NCI-H146 (cell line): Measurements from ENCODE around the gene SRRM2.
A peak's percentile ranks its signal among the peaks of the same experiment; 100 is the strongest.
"Not testable (repeated sequence)": the region's sequence is repeated elsewhere in the genome, so short reads cannot be mapped to it uniquely, and the experiment has no call there.

Experiments
- DNase-seq: peaks from one replicate; lab custom pipeline; 2025; lab: John Stamatoyannopoulos, UW

SRRM2 gene

GRCh38 chr16:2715064-2715463, 37.4 kb upstream of the SRRM2 start:
- peak; percentile 31 for DNase-seq

- DNase-seq = peak; percentile 61
These were observed 36.9 kb upstream of the SRRM2 start for GRCh38 chr16:2715519-2715918.

DNA sequence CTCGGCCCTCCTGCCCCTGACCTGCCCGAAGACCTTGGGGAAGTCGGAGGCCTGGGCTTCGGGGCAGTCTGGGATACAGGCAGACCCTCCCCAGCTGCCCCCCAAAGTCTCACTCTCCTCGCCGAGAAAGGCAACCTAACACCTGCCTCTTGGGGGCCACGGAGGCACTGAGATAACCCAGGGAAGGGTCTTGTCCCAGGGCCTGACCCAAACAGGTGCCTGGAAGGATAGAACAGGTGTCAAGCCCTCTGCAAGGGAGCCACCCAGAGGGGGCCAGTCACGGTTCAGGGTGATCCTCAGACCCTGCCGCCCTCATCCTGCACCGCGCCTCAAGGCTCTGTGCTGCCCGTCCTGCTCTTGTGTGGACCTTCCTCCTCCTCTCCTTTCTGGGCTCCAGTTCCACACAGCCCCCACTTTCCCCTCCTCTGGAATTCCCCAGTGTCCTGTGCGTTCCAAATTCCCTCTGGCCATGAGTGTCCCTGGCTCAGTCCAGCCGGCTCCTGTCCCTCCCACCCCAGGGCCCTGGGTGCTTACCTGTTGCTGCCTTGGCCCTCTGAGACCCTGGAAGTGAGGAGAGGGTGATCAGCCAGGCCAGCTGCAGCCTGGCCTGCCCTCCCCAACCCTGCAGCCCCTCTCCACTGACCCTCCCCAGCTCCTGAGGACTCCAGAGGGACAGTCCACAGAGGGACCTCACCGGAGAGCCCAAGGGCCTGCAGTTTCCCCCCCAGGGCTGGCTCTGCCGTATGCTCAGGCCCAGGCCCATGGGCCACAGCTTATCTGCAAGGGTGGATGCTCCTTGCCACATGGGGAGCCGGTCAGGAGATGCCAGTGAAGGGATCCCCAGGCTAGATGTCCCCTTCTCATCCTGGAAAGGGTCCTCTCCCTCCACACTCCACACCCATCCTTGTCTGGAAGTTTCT, 36.2 kb upstream of the SRRM2 start:
- no peak for DNase-seq

- no peak for DNase-seq
These were observed 35.5 kb upstream of the SRRM2 start for GRCh38 chr16:2716948-2717347.

DNA sequence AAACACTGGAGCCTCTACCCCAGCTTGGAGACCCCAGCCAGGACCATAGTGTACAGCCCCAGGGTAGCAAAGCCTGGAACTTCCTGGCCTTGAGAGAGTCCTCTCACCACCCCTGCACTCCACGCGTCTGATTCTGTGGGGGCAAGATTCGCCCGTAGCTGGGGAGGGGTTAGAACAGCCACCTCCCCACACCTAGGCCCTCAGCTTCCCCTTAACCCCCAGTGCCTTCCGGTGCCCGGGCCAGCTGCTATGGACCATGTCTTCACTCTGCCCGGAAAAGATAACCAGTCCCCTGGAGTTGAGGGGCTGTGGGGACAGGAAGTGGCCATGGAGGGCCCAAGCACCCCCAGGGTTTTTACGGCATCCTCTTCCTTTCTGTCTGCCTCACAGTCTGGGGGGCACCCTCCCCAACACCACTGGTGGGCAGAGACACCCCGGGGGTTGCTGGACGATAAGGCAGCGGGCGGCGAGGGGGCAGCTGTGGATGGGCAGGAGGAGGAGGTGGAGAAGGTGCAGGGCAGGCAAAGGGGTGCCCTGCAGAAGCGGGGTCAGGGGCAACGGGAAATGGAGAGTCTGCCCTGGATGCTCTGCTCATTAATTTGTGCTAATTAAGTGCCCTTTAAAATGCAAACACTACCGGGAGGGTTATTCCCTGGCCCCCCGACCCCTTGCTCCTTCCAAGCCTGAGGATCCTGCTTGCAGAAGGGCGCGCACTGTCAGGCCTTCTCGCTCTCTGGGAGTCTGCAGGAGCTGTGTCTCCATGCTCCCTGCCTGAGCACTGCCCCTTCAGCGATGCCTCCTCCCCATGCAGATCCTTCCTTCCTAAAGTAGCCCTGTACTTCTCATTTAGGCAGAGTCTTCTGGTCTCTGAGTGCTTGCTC, 34.8 kb upstream of the SRRM2 start:
- no peak for DNase-seq

DNA sequence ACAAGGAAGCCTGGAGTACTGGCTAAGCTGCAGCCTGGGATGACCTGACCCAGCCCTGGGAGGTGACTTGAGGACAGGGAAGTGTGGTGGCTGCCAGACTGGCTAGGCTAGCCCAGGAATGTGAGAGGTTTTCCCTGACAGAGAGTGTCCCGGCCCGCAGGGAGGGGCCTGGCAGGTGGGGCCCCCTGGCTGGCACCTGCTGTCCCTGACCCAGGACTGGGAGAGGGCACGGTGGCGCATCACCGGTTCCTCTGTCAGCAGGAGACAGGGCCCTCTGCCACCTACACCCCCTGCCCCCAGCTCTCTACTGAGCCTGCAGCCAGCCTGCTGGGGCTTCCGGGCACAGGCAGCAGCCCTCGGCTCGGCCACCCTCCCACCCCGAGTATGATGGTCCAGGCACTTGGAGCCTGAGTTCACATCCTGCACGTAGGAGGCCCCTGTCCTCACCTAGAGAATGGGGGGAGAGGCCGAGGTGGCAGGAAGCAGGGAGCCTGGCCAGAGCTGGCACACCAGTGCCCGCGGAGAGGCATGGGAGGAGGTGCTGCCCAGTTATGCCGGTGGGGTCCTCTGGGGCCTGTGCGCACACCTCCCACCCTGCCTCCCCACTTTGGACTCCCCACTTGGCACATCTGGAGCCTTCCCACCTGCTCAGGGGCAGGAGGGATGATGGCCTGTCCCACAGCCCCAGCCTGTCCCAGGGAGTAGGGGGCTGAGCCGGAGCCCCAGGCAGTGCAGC, 32.9 kb upstream of the SRRM2 start:
- no peak for DNase-seq

DNA sequence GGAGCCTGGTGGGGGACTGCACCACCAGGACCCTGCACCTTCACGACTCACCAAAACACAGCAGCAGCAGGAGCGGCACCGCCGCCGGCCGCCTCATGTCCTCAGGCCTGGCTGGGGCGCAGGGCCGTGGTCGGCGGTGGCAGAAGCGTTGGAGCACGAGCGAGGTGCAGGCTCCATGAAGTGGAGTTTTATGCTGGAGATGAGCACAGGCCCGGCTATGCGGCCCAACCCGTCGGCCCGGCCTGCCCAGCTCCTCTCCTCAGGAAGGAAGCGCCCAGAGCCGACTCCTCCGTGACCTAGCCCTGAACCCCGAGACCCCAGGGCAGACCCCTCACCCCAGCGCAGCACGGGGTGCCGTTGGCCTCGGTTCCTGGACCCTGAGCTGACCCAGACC, 32.4 kb upstream of the SRRM2 start, which contains the start of gene PRSS27:
PRSS27 (minus strand) TSS at position 161 of the 394 bp plus-strand sequence; CDS start at position 97, 64 bp downstream.
- DNase-seq = no peak

DNA sequence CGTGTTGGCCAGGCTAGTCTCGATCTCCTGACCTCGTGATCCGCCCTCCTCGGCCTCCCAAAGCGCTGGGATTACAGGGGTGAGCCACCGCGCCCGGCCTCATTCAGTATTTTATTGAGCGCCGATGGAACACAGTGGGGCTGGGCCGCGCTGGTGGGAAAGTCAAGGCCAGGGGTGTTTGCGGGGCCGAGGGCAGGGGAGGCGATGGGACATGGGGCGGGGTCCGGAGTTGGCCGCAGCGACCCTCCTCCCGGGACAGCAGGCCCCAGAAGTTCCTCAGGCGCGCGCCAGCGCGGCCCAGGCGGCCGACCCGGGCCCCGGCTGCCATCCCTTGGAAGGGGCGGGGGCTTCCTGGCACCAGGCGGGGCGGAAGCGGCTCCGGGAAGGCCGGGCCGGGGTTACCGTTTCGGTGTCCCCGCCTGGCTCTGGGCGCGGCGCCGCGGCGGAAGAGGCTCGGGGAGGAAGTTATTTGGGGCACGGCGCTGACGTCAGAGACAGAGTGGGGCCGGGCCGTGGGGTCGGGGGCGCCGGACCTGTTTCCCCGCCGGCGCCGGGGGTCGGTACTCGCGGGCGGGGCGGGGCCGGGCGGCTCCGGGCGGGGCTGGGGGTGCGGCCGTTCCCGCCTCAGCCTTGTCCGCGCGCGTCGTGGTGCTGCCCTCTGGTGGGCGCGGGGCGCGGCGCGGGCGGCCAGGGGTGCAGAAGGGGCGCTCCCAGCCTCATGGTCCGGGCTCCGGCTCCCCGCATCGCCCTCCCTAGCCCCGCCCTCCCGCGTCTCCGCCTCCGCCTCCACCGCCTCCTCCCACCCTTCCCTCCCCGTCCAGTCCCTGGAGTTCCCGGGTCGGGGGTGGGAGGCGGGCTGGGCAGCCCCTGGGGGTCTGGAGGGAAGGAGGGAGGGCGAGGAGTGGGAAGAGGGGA, 31.5 kb upstream of the SRRM2 start:
- peak; percentile 92 for DNase-seq

DNA sequence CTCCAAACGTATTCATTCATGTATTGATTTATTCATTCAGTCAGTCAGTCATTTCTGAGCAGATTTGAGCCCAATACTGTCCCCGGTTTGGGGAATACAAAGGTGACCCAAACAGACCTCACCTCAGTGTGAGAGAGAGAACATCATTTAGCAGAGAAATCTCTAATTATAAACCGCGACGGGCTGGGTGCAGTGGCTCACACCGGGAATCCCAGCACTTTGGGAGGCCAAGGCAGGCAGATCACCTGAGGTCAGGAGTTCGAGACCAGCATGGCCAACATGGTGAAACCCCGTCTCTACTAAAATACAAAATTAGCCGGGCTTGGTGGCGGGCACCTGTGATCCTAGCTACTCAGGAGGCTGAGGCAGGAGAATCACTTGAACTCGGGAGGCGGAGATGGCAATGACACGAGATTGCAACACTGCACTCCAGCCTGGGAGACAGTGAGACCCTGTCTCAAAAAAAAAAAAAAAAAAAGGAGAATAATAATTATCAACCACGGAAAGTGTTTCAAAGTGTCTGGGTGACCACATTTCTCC, 30.7 kb upstream of the SRRM2 start:
- DNase-seq = not testable (repeated sequence)

GRCh38 chr16:2724088-2724676, 28.3 kb upstream of the SRRM2 start:
- DNase-seq = no peak

GRCh38 chr16:2724816-2725348, 27.6 kb upstream of the SRRM2 start:
- DNase-seq = no peak

GRCh38 chr16:2726923-2727322, 25.5 kb upstream of the SRRM2 start:
- no peak for DNase-seq

GRCh38 chr16:2728034-2728433, 24.4 kb upstream of the SRRM2 start:
- DNase-seq = no peak

GRCh38 chr16:2734844-2735515, 17.5 kb upstream of the SRRM2 start:
- DNase-seq = no peak

GRCh38 chr16:2736476-2737237, 15.8 kb upstream of the SRRM2 start:
- DNase-seq = no peak

- DNase-seq = no peak
These were observed 15.2 kb upstream of the SRRM2 start for GRCh38 chr16:2737238-2737605.

DNA sequence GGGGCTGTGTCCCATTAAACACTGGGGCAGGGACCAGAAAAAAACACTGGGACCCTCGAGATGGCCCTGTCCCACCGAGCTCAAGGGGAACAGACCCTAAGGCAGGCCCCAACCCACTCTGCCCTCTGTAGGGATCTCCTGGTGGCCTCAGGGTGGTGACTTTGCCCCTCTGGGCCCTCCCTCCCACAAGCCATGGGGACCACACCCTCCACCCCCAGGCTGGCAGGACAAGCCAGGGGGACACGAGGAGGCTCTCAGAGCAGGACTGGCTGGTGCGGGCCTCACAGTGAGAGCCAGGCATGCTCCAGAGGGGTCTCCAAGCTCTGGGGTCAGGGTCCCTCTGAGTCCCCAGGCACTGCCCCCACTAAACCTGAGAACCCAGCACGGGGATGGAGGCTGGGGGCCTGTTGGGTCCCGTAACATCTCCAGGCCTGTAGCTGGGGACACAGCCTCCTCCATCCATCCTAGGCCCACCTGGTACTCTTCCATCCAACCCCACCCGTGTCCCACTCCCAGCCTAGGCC, 14.5 kb upstream of the SRRM2 start:
- DNase-seq = no peak

- DNase-seq = no peak
These were observed 13.8 kb upstream of the SRRM2 start for GRCh38 chr16:2738615-2739014.
